K562 (cell line): ENCODE measurements around the gene TMEM203. TPM values are rescaled to one million over a fixed set of nuclear protein-coding genes. Genes with fewer than 3 reads are reported as not detected.
A peak's percentile ranks its signal among the peaks of the same experiment; 100 is the strongest.

Experiments used
- CTBP1 ChIP-seq: fragments of 450-650 bp; IDR thresholded peaks from 2 replicates; pipeline ENCODE4 v1.6.1; 2016; ENCODE audit warnings: borderline replicate concordance
- GABPB2 ChIP-seq: fragments of 250-450 bp; sonication (Bioruptor Pico); conservative IDR thresholded peaks from 2 replicates; pipeline ENCODE4 v1.5.1; 2021; ENCODE audit warnings: mild to moderate bottlenecking
- HNRNPLL ChIP-seq: fragments of 200-400 bp; formaldehyde crosslinking; IDR thresholded peaks from 2 replicates; pipeline ENCODE4 v1.6.1; 2017; ENCODE audit warnings: low read length, low read depth, mild to moderate bottlenecking; ENCODE audit not compliant: poor library complexity, severe bottlenecking
- NRF1 ChIP-seq, 2 experiments: fragments of 450-650 bp; IDR thresholded peaks in 1 of 2; conservative IDR thresholded peaks in 1 of 2; 2 replicates each; pipeline ENCODE4 v1.6.1; 2014; ENCODE audit warnings: mild to moderate bottlenecking in 2 of 2
- POLR2AphosphoS2 ChIP-seq: IDR thresholded peaks from 2 replicates; pipeline ENCODE4 v1.6.1; 2012; ENCODE audit warnings: low read length, improper control_type of control experiment
- RFX7 ChIP-seq: fragments of 250-450 bp; sonication (Bioruptor Pico); IDR thresholded peaks from 2 replicates; pipeline ENCODE4 v1.5.1; 2021; ENCODE audit warnings: mild to moderate bottlenecking
- TARDBP ChIP-seq: fragments of 450-650 bp; IDR thresholded peaks from 2 replicates; pipeline ENCODE4 v1.6.1; 2016
- ZNF12 ChIP-seq: sonication (generic); formaldehyde crosslinking; IDR thresholded peaks from 2 replicates; pipeline ENCODE4 v1.4.0; 2020; ENCODE audit warnings: mild to moderate bottlenecking, missing genetic modification reagents
- ZNF134 ChIP-seq: fragments of 250-450 bp; sonication (Bioruptor Pico); conservative IDR thresholded peaks from 2 replicates; pipeline ENCODE4 v1.4.0; 2020
- ZNF586 ChIP-seq: fragments of 450-650 bp; formaldehyde crosslinking; conservative IDR thresholded peaks from 2 replicates; pipeline ENCODE4 v1.4.0; 2020; ENCODE audit warnings: mild to moderate bottlenecking, moderate library complexity
- ZNF778 ChIP-seq: fragments of 450-650 bp; formaldehyde crosslinking; IDR thresholded peaks from 2 replicates; pipeline ENCODE4 v1.4.0; 2020; ENCODE audit warnings: mild to moderate bottlenecking, moderate library complexity
- polyA plus RNA-seq, 8 experiments: library from polyadenylated mRNA; depleted of rRNA in 4 of 8; stranded (reverse) in 5 of 8; unstranded in 3 of 8; fragments of >200 nt; fragmentation: Nextera tagmentation in 2 of 8; fragmentation: Illumina TruSeq in 1 of 8; extraction: Ambion mirVana in 2 of 8; extraction: Trizol in 1 of 8; gene quantifications; 2 replicates each; pipeline versions ENCODE4 v1.2.1 to v1.2.3, GENCODE V29; 2011 to 2014; ENCODE audit warnings: inconsistent platforms in 1 of 8, missing spikeins in 1 of 8
- total RNA-seq, 7 experiments: library from RNA; depleted of rRNA in 6 of 7; stranded (reverse); fragments of >200 nt in 6 of 7; fragmentation: Illumina TruSeq in 2 of 7; extraction: Trizol in 2 of 7; gene quantifications; 2 replicates each; pipeline versions ENCODE4 v1.2.1 to v1.2.3, GENCODE V29; 2011 to 2021; ENCODE audit warnings: low replicate concordance in 1 of 7
- TF ChIP-seq, protein P1 (sequence below): fragments of 250-450 bp; sonication (Bioruptor Pico); IDR thresholded peaks from 2 replicates; pipeline ENCODE4 v1.8.0; 2021; ENCODE audit warnings: moderate library complexity, mild to moderate bottlenecking, inconsistent platforms
- TF ChIP-seq, protein P2 (sequence below), 2 experiments: fragments of 450-650 bp; conservative IDR thresholded peaks; 2 replicates each; pipeline ENCODE4 v1.6.1; 2017; ENCODE audit warnings: mild to moderate bottlenecking in 2 of 2, moderate library complexity in 2 of 2
- TF ChIP-seq, protein P3 (sequence below): fragments of 250-450 bp; sonication (Bioruptor Pico); IDR thresholded peaks from 2 replicates; pipeline ENCODE4 v1.8.0; 2022; ENCODE audit warnings: moderate library complexity, mild to moderate bottlenecking, inconsistent platforms
- TF ChIP-seq, protein P4 (sequence below): sonication (generic); formaldehyde crosslinking; IDR thresholded peaks from 2 replicates; pipeline ENCODE4 v1.8.0; 2022; ENCODE audit warnings: mild to moderate bottlenecking, missing genetic modification reagents
- TF ChIP-seq, protein P5 (sequence below): fragments of 250-450 bp; sonication (Bioruptor Pico); IDR thresholded peaks from 2 replicates; pipeline ENCODE4 v1.8.0; 2022; ENCODE audit warnings: inconsistent platforms, mild to moderate bottlenecking, moderate library complexity, borderline replicate concordance
- TF ChIP-seq, protein P6 (sequence below): fragments of 450-650 bp; IDR thresholded peaks from 2 replicates; pipeline ENCODE4 v1.6.1; 2018; ENCODE audit warnings: mild to moderate bottlenecking, low read depth; ENCODE audit not compliant: partially characterized antibody

The TMEM203 gene
- total and polyA plus RNA-seq, 9 of the 15 experiments (the other 6 are each of a cell fraction or from before 2014, with no cell fraction given), result 8.8 to 59.5 (median 37.6) TPM

DNA sequence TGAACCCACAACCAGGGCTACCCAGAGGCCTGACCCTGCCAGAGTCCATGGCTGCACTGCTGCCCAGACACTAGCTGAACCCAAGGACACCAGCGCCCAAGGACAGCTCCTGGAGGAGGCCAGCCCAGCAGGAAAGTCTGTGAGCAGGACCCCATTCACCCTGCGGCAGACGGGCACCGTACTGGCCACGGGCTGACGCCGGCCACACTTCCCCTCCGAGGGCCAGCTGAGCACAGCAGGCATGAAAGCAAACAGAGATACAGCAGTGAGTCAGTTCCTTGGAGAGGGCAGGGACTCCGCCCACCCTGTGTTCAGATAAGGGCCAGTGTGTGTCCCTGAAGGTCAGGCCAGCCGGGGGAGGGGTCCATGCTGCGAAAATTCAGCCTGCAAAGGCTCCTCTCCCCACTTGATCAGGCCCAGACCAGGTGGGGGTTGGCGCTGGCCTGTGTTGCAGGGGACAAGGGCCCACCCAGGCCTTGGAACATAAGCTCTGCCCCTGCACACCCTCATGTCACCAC, 13.4 kb upstream of the TMEM203 start (continued):
- peak; percentile 91; the same call in 1 of the 2 replicates for TF ChIP-seq CTBP1
- TF ChIP-seq RFX7 (CRISPR knock-in tag), result no peak
- no peak for TF ChIP-seq TARDBP
- no peak for TF ChIP-seq ZNF12 (CRISPR knock-in tag)
- TF ChIP-seq, protein P1, sequence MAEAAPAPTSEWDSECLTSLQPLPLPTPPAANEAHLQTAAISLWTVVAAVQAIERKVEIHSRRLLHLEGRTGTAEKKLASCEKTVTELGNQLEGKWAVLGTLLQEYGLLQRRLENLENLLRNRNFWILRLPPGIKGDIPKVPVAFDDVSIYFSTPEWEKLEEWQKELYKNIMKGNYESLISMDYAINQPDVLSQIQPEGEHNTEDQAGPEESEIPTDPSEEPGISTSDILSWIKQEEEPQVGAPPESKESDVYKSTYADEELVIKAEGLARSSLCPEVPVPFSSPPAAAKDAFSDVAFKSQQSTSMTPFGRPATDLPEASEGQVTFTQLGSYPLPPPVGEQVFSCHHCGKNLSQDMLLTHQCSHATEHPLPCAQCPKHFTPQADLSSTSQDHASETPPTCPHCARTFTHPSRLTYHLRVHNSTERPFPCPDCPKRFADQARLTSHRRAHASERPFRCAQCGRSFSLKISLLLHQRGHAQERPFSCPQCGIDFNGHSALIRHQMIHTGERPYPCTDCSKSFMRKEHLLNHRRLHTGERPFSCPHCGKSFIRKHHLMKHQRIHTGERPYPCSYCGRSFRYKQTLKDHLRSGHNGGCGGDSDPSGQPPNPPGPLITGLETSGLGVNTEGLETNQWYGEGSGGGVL (CRISPR knock-in tag), result no peak
- no peak for TF ChIP-seq ZNF134 (CRISPR knock-in tag)
- TF ChIP-seq, protein P2, sequence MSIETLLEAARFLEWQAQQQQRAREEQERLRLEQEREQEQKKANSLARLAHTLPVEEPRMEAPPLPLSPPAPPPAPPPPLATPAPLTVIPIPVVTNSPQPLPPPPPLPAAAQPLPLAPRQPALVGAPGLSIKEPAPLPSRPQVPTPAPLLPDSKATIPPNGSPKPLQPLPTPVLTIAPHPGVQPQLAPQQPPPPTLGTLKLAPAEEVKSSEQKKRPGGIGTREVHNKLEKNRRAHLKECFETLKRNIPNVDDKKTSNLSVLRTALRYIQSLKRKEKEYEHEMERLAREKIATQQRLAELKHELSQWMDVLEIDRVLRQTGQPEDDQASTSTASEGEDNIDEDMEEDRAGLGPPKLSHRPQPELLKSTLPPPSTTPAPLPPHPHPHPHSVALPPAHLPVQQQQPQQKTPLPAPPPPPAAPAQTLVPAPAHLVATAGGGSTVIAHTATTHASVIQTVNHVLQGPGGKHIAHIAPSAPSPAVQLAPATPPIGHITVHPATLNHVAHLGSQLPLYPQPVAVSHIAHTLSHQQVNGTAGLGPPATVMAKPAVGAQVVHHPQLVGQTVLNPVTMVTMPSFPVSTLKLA (conservative IDR thresholded peaks at IDR 0.05), result peak; percentile 54 to 81
- TF ChIP-seq, protein P3, sequence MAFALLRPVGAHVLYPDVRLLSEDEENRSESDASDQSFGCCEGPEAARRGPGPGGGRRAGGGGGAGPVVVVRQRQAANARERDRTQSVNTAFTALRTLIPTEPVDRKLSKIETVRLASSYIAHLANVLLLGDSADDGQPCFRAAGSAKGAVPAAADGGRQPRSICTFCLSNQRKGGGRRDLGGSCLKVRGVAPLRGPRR (CRISPR knock-in tag), result no peak
- TF ChIP-seq ZNF778 (CRISPR knock-in tag), result no peak
- TF ChIP-seq HNRNPLL, result no peak
- TF ChIP-seq ZNF586 (CRISPR knock-in tag), result no peak
- peak; percentile 74; the same call in 1 of the 2 replicates for TF ChIP-seq POLR2AphosphoS2
- TF ChIP-seq, protein P4, sequence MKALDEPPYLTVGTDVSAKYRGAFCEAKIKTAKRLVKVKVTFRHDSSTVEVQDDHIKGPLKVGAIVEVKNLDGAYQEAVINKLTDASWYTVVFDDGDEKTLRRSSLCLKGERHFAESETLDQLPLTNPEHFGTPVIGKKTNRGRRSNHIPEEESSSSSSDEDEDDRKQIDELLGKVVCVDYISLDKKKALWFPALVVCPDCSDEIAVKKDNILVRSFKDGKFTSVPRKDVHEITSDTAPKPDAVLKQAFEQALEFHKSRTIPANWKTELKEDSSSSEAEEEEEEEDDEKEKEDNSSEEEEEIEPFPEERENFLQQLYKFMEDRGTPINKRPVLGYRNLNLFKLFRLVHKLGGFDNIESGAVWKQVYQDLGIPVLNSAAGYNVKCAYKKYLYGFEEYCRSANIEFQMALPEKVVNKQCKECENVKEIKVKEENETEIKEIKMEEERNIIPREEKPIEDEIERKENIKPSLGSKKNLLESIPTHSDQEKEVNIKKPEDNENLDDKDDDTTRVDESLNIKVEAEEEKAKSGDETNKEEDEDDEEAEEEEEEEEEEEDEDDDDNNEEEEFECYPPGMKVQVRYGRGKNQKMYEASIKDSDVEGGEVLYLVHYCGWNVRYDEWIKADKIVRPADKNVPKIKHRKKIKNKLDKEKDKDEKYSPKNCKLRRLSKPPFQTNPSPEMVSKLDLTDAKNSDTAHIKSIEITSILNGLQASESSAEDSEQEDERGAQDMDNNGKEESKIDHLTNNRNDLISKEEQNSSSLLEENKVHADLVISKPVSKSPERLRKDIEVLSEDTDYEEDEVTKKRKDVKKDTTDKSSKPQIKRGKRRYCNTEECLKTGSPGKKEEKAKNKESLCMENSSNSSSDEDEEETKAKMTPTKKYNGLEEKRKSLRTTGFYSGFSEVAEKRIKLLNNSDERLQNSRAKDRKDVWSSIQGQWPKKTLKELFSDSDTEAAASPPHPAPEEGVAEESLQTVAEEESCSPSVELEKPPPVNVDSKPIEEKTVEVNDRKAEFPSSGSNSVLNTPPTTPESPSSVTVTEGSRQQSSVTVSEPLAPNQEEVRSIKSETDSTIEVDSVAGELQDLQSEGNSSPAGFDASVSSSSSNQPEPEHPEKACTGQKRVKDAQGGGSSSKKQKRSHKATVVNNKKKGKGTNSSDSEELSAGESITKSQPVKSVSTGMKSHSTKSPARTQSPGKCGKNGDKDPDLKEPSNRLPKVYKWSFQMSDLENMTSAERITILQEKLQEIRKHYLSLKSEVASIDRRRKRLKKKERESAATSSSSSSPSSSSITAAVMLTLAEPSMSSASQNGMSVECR (CRISPR knock-in tag), result peak; percentile 90
- TF ChIP-seq, protein P5, sequence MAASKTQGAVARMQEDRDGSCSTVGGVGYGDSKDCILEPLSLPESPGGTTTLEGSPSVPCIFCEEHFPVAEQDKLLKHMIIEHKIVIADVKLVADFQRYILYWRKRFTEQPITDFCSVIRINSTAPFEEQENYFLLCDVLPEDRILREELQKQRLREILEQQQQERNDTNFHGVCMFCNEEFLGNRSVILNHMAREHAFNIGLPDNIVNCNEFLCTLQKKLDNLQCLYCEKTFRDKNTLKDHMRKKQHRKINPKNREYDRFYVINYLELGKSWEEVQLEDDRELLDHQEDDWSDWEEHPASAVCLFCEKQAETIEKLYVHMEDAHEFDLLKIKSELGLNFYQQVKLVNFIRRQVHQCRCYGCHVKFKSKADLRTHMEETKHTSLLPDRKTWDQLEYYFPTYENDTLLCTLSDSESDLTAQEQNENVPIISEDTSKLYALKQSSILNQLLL (CRISPR knock-in tag), result no peak
- TF ChIP-seq, protein P6, sequence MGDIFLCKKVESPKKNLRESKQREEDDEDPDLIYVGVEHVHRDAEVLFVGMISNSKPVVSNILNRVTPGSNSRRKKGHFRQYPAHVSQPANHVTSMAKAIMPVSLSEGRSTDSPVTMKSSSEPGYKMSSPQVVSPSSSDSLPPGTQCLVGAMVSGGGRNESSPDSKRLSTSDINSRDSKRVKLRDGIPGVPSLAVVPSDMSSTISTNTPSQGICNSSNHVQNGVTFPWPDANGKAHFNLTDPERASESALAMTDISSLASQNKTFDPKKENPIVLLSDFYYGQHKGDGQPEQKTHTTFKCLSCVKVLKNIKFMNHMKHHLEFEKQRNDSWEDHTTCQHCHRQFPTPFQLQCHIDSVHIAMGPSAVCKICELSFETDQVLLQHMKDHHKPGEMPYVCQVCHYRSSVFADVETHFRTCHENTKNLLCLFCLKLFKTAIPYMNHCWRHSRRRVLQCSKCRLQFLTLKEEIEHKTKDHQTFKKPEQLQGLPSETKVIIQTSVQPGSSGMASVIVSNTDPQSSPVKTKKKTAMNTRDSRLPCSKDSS, result no peak
- no peak for TF ChIP-seq GABPB2 (CRISPR knock-in tag)
- TF ChIP-seq NRF1 (conservative IDR thresholded peaks at IDR 0.05 in 1 of 2, IDR thresholded peaks at IDR 0.05 in 1 of 2), result peak; percentile 31 to 55
